IMR-90 (cell line): ENCODE results near the gene ATG14. TPM values are rescaled to one million over a fixed set of nuclear protein-coding genes. Genes with fewer than 3 reads are reported as not detected.

Source experiments
- ATAC-seq: fragments of 200-7000 bp; cut with Tn5 transposase; 2 replicates; pipeline ENCODE4 v1.9.1; 2020; ENCODE audit warnings: low read depth, mild to moderate bottlenecking, moderate library complexity
- BruUV-seq: library from RNA; stranded (reverse); fragments of 400-500 nt; replicated peaks from 2 replicates; lab custom pipeline; 2021; lab: Mats Ljungman, UMichigan
- CTCF ChIA-PET: fragments of 300-600 bp; formaldehyde crosslinking; extraction: SDS; loops from one replicate; lab custom pipeline; 2021; ENCODE audit warnings: antibody characterized with exemption; lab: Yijun Ruan, JAX
- POLR2A ChIA-PET: fragments of 300-600 bp; sonication (Branson Sonifier 250); formaldehyde crosslinking; loops from one replicate; lab custom pipeline; 2022; ENCODE audit warnings: antibody characterized with exemption; ENCODE audit not compliant: unreplicated experiment; lab: Charles Lee
- DNase-seq: peaks from one replicate; pipeline ENCODE4 v3.0.0; 2013
- H2AFZ ChIP-seq: replicated peaks from 2 replicates; pipeline ENCODE3; 2013; ENCODE audit warnings: low read length, mild to moderate bottlenecking; ENCODE audit not compliant: poor library complexity
- H2AK5ac ChIP-seq: 2 replicates; pipeline ENCODE4 v1.6.1; 2013; ENCODE audit warnings: low read depth, low read length, inconsistent platforms
- H2AK9ac ChIP-seq: replicated peaks from 2 replicates; pipeline ENCODE3; 2013; ENCODE audit warnings: mild to moderate bottlenecking, low read depth, low read length, moderate library complexity; ENCODE audit not compliant: poor library complexity
- H2BK120ac ChIP-seq: 2 replicates; pipeline ENCODE4 v1.6.1; 2013; ENCODE audit warnings: low read depth, low read length, inconsistent platforms
- H2BK15ac ChIP-seq: 3 replicates; pipeline ENCODE4 v1.6.1; 2013; ENCODE audit warnings: low read depth, low read length, inconsistent platforms
- H2BK20ac ChIP-seq: 2 replicates; pipeline ENCODE4 v1.6.1; 2013; ENCODE audit warnings: low read depth, mild to moderate bottlenecking, inconsistent platforms, low read length, moderate library complexity
- H2BK5ac ChIP-seq: 2 replicates; pipeline ENCODE4 v1.6.1; 2013; ENCODE audit warnings: mild to moderate bottlenecking, low read depth, low read length, inconsistent platforms; ENCODE audit not compliant: poor library complexity, severe bottlenecking
- H3K14ac ChIP-seq: replicated peaks from 2 replicates; pipeline ENCODE4 v1.6.1; 2013; ENCODE audit warnings: low read depth, low read length, inconsistent platforms
- H3K18ac ChIP-seq: 2 replicates; pipeline ENCODE4 v1.6.1; 2013; ENCODE audit warnings: low read depth, low read length, control low read depth
- H3K23ac ChIP-seq: 2 replicates; pipeline ENCODE4 v1.6.1; 2013; ENCODE audit warnings: low read depth, low read length, inconsistent platforms
- H3K27ac ChIP-seq: 2 replicates; pipeline ENCODE4 v1.5.1; 2013; ENCODE audit warnings: mild to moderate bottlenecking, control low read depth, low read length; ENCODE audit not compliant: insufficient read depth
- H3K27me3 ChIP-seq: 2 replicates; pipeline ENCODE4 v1.6.1; 2013; ENCODE audit warnings: low read length; ENCODE audit not compliant: control insufficient read depth, insufficient read depth
- H3K36me3 ChIP-seq: 2 replicates; pipeline ENCODE4 v1.6.1; 2013; ENCODE audit warnings: low read length, mixed read lengths; ENCODE audit not compliant: control insufficient read depth, insufficient read depth
- H3K4ac ChIP-seq: 2 replicates; pipeline ENCODE4 v1.6.1; 2013; ENCODE audit warnings: low read depth, low read length, inconsistent platforms
- H3K4me1 ChIP-seq: 2 replicates; pipeline ENCODE4 v1.6.1; 2013; ENCODE audit warnings: low read length, mixed read lengths; ENCODE audit not compliant: control insufficient read depth, insufficient read depth
- H3K4me2 ChIP-seq: 2 replicates; pipeline ENCODE4 v1.6.1; 2013; ENCODE audit warnings: low read depth, mild to moderate bottlenecking, control low read depth, low read length, moderate library complexity
- H3K4me3 ChIP-seq: 2 replicates; pipeline ENCODE4 v1.5.1; 2013; ENCODE audit warnings: low read depth, mild to moderate bottlenecking, control low read depth, low read length, moderate library complexity; ENCODE audit not compliant: insufficient read depth
- H3K56ac ChIP-seq: 2 replicates; pipeline ENCODE4 v1.6.1; 2013; ENCODE audit warnings: low read length, inconsistent platforms; ENCODE audit not compliant: insufficient read depth; ENCODE audit errors: extremely low read depth
- H3K79me1 ChIP-seq, 2 experiments: 2 replicates each; pipeline ENCODE4 v1.6.1; 2013; ENCODE audit warnings: low read length in 2 of 2, inconsistent platforms in 1 of 2, low read depth in 1 of 2
- H3K9ac ChIP-seq: 2 replicates; pipeline ENCODE4 v1.6.1; 2013; ENCODE audit warnings: low read depth, low read length, control low read depth
- H3K9me1 ChIP-seq: 2 replicates; pipeline ENCODE4 v1.6.1; 2013; ENCODE audit warnings: low read length, inconsistent platforms; ENCODE audit not compliant: insufficient read depth
- H3K9me3 ChIP-seq: 2 replicates; pipeline ENCODE4 v1.6.1; 2013; ENCODE audit warnings: low read length; ENCODE audit not compliant: control insufficient read depth, insufficient read depth
- H4K20me1 ChIP-seq: 2 replicates; pipeline ENCODE4 v1.6.1; 2013; ENCODE audit warnings: low read length, inconsistent platforms; ENCODE audit not compliant: insufficient read depth
- H4K5ac ChIP-seq: 2 replicates; pipeline ENCODE4 v1.6.1; 2013; ENCODE audit warnings: mild to moderate bottlenecking, low read depth, low read length, control low read depth
- H4K8ac ChIP-seq, 2 experiments: 2 replicates each; pipeline ENCODE4 v1.6.1; 2013; ENCODE audit warnings: low read depth in 2 of 2, low read length in 2 of 2, control low read depth in 1 of 2, inconsistent platforms in 1 of 2
- H4K91ac ChIP-seq: 2 replicates; pipeline ENCODE4 v1.6.1; 2013; ENCODE audit warnings: low read depth, low read length, inconsistent platforms; ENCODE audit not compliant: insufficient read depth
- CEBPB ChIP-seq: IDR thresholded peaks from 2 replicates; pipeline ENCODE4 v1.6.1; 2012; ENCODE audit warnings: low read depth, low read length, improper control_type of control experiment
- FOS ChIP-seq: fragments of 150-350 bp; IDR thresholded peaks from 2 replicates; pipeline ENCODE4 v1.6.1; 2016; ENCODE audit warnings: low read depth, low read length
- MXI1 ChIP-seq: IDR thresholded peaks from 2 replicates; pipeline ENCODE4 v1.6.1; 2012; ENCODE audit warnings: low read depth, mild to moderate bottlenecking, low read length, moderate library complexity, borderline replicate concordance
- NFE2L2 ChIP-seq: fragments of 150-350 bp; IDR thresholded peaks from 2 replicates; pipeline ENCODE4 v1.6.1; 2016; ENCODE audit warnings: low read depth, mild to moderate bottlenecking, low read length
- USF2 ChIP-seq: fragments of 150-350 bp; IDR thresholded peaks from 2 replicates; pipeline ENCODE4 v1.6.1; 2017; ENCODE audit warnings: mild to moderate bottlenecking, antibody characterized with exemption, low read length, low read depth
- WGBS, 2 experiments: methylation state at CpG; one replicate each; pipeline versions ENCODE4 v1.1.5 to v1.1.7; 2013; ENCODE audit warnings: missing lambda C conversion rate in 2 of 2; ENCODE audit not compliant: insufficient read length in 1 of 2; ENCODE audit errors: extremely low coverage in 2 of 2; 5-methylcytosine and 5-hydroxymethylcytosine counted together
- dilution Hi-C: fragments of 300-500 bp; cut with HindIII; formaldehyde crosslinking; loops from one replicate; pipeline ENCODE4 v1.14.3; 2018; ENCODE audit warnings: low sequenced_read_pairs; ENCODE audit not compliant: unreplicated experiment
- in situ Hi-C: fragments of 300-500 bp; cut with MboI; formaldehyde crosslinking; loops from 3 replicates; pipeline ENCODE4 v1.14.3; 2019; ENCODE audit warnings: low sequenced_read_pairs, inconsistent platforms, mixed read lengths
- intact Hi-C: fragments of 100-400 bp; cut with micrococcal nuclease; formaldehyde crosslinking; loops from 2 replicates; pipeline ENCODE4 v1.10.0; 2022
- polyA plus RNA-seq, 3 experiments: library from polyadenylated mRNA; depleted of rRNA; stranded (reverse); fragments of >200 nt; gene quantifications; 2 replicates each; pipeline ENCODE4 v1.2.3, GENCODE V29; 2012; ENCODE audit warnings: low replicate concordance in 1 of 3
- total RNA-seq: library from RNA; depleted of rRNA; stranded (reverse); fragments of >200 nt; gene quantifications from 2 replicates; pipeline ENCODE4 v1.2.3, GENCODE V29; 2012
- TF ChIP-seq, protein P1 (sequence below): conservative IDR thresholded peaks from 2 replicates; pipeline ENCODE4 v1.5.1; 2012; ENCODE audit warnings: mild to moderate bottlenecking, low read depth, low read length, improper control_type of control experiment

ATG14 gene
- total and polyA plus RNA-seq, 2 of the 4 experiments (the other 2 are of a cell fraction): 5.0 to 12.4 TPM

DNA sequence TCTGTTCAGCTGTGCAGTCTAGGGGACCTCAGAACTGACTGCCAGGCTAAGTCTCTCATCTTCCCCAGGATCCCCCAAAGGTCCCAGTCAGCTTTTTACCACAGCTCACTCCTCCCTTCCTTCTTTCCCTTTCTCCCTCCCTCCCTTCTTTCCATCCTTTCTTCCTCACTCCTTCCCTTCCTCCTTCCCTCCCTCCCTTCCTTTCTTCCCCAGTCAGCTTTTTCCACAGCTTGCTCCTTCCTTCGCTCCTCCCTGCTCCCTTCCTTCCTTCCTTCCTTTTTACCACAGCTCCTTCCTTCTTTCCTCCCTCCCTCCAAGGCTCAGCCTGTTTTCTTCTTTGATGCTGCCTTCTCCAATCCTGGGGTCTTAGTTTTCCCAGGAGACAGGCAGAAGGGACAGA, 39.2 kb downstream of the ATG14 start:
- dilution Hi-C loops (no loop called here), intact Hi-C loops (no loop called here), in situ Hi-C loops (no loop called here)
- no peaks in the 10 kb centered on the region for H3K9me3 ChIP-seq
- ChIA-PET CTCF (no interaction called here), POLR2A (no interaction called here)
- DNase-seq: no peak
- no peaks in the 10 kb centered on the region for H3K27me3 ChIP-seq
- H2AFZ ChIP-seq: no peak overlapping the region
- no peak overlapping the region for H2AK5ac ChIP-seq
- no TSS peak for BruUV-seq
- no peaks in the 10 kb centered on the region for H3K9me1 ChIP-seq
- no peak overlapping the region for H3K27ac ChIP-seq
- H3K36me3 ChIP-seq: peaks cover 18% of the 10 kb centered on the region
- TF ChIP-seq MXI1 (no peak), USF2 (no peak), NFE2L2 (no peak), FOS (no peak), CEBPB (no peak)
- TF ChIP-seq, protein P1, sequence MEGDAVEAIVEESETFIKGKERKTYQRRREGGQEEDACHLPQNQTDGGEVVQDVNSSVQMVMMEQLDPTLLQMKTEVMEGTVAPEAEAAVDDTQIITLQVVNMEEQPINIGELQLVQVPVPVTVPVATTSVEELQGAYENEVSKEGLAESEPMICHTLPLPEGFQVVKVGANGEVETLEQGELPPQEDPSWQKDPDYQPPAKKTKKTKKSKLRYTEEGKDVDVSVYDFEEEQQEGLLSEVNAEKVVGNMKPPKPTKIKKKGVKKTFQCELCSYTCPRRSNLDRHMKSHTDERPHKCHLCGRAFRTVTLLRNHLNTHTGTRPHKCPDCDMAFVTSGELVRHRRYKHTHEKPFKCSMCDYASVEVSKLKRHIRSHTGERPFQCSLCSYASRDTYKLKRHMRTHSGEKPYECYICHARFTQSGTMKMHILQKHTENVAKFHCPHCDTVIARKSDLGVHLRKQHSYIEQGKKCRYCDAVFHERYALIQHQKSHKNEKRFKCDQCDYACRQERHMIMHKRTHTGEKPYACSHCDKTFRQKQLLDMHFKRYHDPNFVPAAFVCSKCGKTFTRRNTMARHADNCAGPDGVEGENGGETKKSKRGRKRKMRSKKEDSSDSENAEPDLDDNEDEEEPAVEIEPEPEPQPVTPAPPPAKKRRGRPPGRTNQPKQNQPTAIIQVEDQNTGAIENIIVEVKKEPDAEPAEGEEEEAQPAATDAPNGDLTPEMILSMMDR: no peak
- WGBS, 2 experiments: no CpG with 5 or more reads among the region's 1 CpG
- no peaks in the 10 kb centered on the region for H4K20me1 ChIP-seq
- H3K4ac ChIP-seq: no peak overlapping the region
- H3K4me1 ChIP-seq: peaks cover 4% of the 10 kb centered on the region; the same call in 1 of the 2 replicates
- H3K23ac ChIP-seq: no peak overlapping the region
- no peak overlapping the region for H2BK20ac ChIP-seq
- H2BK5ac ChIP-seq: no peak overlapping the region
- H3K4me2 ChIP-seq: no peak overlapping the region
- H3K14ac ChIP-seq: no peak overlapping the region
- ATAC-seq: no peak
- H4K8ac ChIP-seq: no peak overlapping the region
- H4K91ac ChIP-seq: peak overlapping the region; percentile 45; the same call in 1 of the 2 replicates
- H2BK15ac ChIP-seq: no peak overlapping the region
- H2AK9ac ChIP-seq: no peak overlapping the region
- H3K9ac ChIP-seq: no peak overlapping the region
- H3K56ac ChIP-seq: no peak overlapping the region
- H3K79me1 ChIP-seq: peaks cover 3 to 4% of the 10 kb centered on the region in 2 experiments; a peak in 1 of 4 replicates
- H3K4me3 ChIP-seq: no peak overlapping the region
- H3K18ac ChIP-seq: no peak overlapping the region
- no peak overlapping the region for H2BK120ac ChIP-seq
- no peak overlapping the region for H4K5ac ChIP-seq
